GM12878 (cell line): ENCODE measurements around the gene FDX2. TPM values are rescaled to one million over a fixed set of nuclear protein-coding genes. Genes with fewer than 3 reads are reported as not detected.

Experiments
- BACH1 ChIP-seq: fragments of 450-650 bp; IDR thresholded peaks from 2 replicates; pipeline ENCODE4 v1.6.1; 2017; ENCODE audit warnings: mild to moderate bottlenecking, borderline replicate concordance
- CBFB ChIP-seq: IDR thresholded peaks from 2 replicates; pipeline ENCODE4 v1.6.1; 2016; ENCODE audit warnings: antibody characterized with exemption, low read depth
- CHD1 ChIP-seq: IDR thresholded peaks from 2 replicates; pipeline ENCODE4 v1.6.1; 2012; ENCODE audit warnings: low read depth, low read length, improper control_type of control experiment
- CREB1 ChIP-seq: IDR thresholded peaks from 2 replicates; pipeline ENCODE4 v1.6.1; 2012; ENCODE audit warnings: low read depth, mild to moderate bottlenecking, inconsistent platforms
- EED ChIP-seq: sonication (generic); IDR thresholded peaks from 2 replicates; pipeline ENCODE4 v1.6.1; 2016; ENCODE audit warnings: antibody characterized with exemption, low read depth
- HDGF ChIP-seq: fragments of 450-650 bp; IDR thresholded peaks from 2 replicates; pipeline ENCODE4 v1.6.1; 2016; ENCODE audit warnings: antibody characterized with exemption
- KDM1A ChIP-seq: fragments of 200-600 bp; sonication (generic); IDR thresholded peaks from 2 replicates; pipeline ENCODE4 v1.6.1; 2016; ENCODE audit warnings: borderline replicate concordance
- MXI1 ChIP-seq: fragments of 150-350 bp; IDR thresholded peaks from 2 replicates; pipeline ENCODE4 v1.6.1; 2011; ENCODE audit warnings: low read depth, mild to moderate bottlenecking, inconsistent platforms, low read length, improper control_type of control experiment
- NFXL1 ChIP-seq: fragments of 450-650 bp; IDR thresholded peaks from 2 replicates; pipeline ENCODE4 v1.6.1; 2017; ENCODE audit warnings: antibody characterized with exemption, mild to moderate bottlenecking, borderline replicate concordance
- NFYB ChIP-seq: IDR thresholded peaks from 2 replicates; pipeline ENCODE4 v1.6.1; 2011; ENCODE audit warnings: low read depth, mild to moderate bottlenecking, low read length, improper control_type of control experiment, moderate library complexity; ENCODE audit not compliant: insufficient read depth
- SIX5 ChIP-seq: IDR thresholded peaks from 2 replicates; pipeline ENCODE4 v1.6.1; 2011; ENCODE audit warnings: mild to moderate bottlenecking, low read depth, low read length, moderate library complexity; ENCODE audit not compliant: severe bottlenecking
- SPI1 ChIP-seq: IDR thresholded peaks from 2 replicates; pipeline ENCODE4 v1.6.1; 2011; ENCODE audit warnings: low read depth, mild to moderate bottlenecking, low read length, moderate library complexity, borderline replicate concordance; ENCODE audit not compliant: insufficient read depth
- YY1 ChIP-seq: IDR thresholded peaks from 2 replicates; pipeline ENCODE4 v1.6.1; 2011; ENCODE audit warnings: low read depth, mild to moderate bottlenecking, low read length
- polyA plus RNA-seq, 11 experiments: library from polyadenylated mRNA; depleted of rRNA in 4 of 11; unstranded in 6 of 11; stranded (reverse) in 5 of 11; fragments of >200 nt; fragmentation: Nextera tagmentation in 4 of 11; fragmentation: Illumina TruSeq in 1 of 11; extraction: Ambion mirVana in 4 of 11; extraction: Trizol in 1 of 11; gene quantifications; 1 replicate in 1 of 11; 2 replicates in 10 of 11; pipeline versions ENCODE4 v1.2.1 to v1.2.3, GENCODE V29; 2011 to 2016; ENCODE audit warnings: inconsistent platforms in 2 of 11, missing spikeins in 2 of 11, low read depth in 1 of 11
- total RNA-seq, 4 experiments: library from RNA; depleted of rRNA in 3 of 4; stranded (reverse); fragments of >200 nt in 3 of 4; fragmentation: Illumina TruSeq in 1 of 4; extraction: Trizol in 1 of 4; gene quantifications; 2 replicates each; pipeline versions ENCODE4 v1.2.1 to v1.2.3, GENCODE V29; 2013 to 2021
- TF ChIP-seq, protein P1 (sequence below): IDR thresholded peaks from 2 replicates; pipeline ENCODE4 v1.6.1; 2012; ENCODE audit warnings: improper control_type of control experiment, low read depth, low read length; ENCODE audit not compliant: insufficient replicate concordance
- TF ChIP-seq, protein P2 (sequence below): fragments of 450-650 bp; formaldehyde crosslinking; IDR thresholded peaks from 2 replicates; pipeline ENCODE4 v1.4.0; 2020; ENCODE audit warnings: mild to moderate bottlenecking, moderate library complexity
- TF ChIP-seq, protein P3 (sequence below): IDR thresholded peaks from 2 replicates; pipeline ENCODE4 v1.6.1; 2011; ENCODE audit warnings: mild to moderate bottlenecking, low read depth, low read length, moderate library complexity; ENCODE audit not compliant: insufficient replicate concordance
- TF ChIP-seq, protein P4 (sequence below): IDR thresholded peaks from 2 replicates; pipeline ENCODE4 v1.6.1; 2011; ENCODE audit warnings: low read depth, mild to moderate bottlenecking, low read length, moderate library complexity, borderline replicate concordance; ENCODE audit errors: extremely low read depth
- TF ChIP-seq, protein P5 (sequence below): IDR thresholded peaks from 2 replicates; pipeline ENCODE4 v1.6.1; 2012; ENCODE audit warnings: low read depth, low read length, improper control_type of control experiment

The FDX2 gene
- total and polyA plus RNA-seq, 10 of the 15 experiments (the other 5 are each of a cell fraction or from before 2014, with no cell fraction given) = 1.4 to 50.4 (median 24.7) TPM

DNA sequence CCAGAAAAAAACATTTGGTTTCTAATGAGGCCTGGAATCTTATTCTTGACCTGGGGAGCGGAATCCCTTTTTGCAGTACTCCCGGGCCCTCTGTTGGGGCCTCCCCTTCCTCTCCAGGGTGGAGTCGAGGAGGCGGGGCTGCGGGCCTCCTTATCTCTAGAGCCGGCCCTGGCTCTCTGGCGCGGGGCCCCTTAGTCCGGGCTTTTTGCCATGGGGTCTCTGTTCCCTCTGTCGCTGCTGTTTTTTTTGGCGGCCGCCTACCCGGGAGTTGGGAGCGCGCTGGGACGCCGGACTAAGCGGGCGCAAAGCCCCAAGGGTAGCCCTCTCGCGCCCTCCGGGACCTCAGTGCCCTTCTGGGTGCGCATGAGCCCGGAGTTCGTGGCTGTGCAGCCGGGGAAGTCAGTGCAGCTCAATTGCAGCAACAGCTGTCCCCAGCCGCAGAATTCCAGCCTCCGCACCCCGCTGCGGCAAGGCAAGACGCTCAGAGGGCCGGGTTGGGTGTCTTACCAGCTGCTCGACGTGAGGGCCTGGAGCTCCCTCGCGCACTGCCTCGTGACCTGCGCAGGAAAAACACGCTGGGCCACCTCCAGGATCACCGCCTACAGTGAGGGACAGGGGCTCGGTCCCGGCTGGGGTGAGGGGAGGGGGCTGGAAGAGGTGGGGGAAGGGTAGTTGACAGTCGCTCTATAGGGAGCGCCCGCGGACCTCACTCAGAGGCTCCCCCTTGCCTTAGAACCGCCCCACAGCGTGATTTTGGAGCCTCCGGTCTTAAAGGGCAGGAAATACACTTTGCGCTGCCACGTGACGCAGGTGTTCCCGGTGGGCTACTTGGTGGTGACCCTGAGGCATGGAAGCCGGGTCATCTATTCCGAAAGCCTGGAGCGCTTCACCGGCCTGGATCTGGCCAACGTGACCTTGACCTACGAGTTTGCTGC lies 28.7 kb downstream of the FDX2 start, which contains the start of gene ICAM4 (continued):
- TF ChIP-seq, protein P1, sequence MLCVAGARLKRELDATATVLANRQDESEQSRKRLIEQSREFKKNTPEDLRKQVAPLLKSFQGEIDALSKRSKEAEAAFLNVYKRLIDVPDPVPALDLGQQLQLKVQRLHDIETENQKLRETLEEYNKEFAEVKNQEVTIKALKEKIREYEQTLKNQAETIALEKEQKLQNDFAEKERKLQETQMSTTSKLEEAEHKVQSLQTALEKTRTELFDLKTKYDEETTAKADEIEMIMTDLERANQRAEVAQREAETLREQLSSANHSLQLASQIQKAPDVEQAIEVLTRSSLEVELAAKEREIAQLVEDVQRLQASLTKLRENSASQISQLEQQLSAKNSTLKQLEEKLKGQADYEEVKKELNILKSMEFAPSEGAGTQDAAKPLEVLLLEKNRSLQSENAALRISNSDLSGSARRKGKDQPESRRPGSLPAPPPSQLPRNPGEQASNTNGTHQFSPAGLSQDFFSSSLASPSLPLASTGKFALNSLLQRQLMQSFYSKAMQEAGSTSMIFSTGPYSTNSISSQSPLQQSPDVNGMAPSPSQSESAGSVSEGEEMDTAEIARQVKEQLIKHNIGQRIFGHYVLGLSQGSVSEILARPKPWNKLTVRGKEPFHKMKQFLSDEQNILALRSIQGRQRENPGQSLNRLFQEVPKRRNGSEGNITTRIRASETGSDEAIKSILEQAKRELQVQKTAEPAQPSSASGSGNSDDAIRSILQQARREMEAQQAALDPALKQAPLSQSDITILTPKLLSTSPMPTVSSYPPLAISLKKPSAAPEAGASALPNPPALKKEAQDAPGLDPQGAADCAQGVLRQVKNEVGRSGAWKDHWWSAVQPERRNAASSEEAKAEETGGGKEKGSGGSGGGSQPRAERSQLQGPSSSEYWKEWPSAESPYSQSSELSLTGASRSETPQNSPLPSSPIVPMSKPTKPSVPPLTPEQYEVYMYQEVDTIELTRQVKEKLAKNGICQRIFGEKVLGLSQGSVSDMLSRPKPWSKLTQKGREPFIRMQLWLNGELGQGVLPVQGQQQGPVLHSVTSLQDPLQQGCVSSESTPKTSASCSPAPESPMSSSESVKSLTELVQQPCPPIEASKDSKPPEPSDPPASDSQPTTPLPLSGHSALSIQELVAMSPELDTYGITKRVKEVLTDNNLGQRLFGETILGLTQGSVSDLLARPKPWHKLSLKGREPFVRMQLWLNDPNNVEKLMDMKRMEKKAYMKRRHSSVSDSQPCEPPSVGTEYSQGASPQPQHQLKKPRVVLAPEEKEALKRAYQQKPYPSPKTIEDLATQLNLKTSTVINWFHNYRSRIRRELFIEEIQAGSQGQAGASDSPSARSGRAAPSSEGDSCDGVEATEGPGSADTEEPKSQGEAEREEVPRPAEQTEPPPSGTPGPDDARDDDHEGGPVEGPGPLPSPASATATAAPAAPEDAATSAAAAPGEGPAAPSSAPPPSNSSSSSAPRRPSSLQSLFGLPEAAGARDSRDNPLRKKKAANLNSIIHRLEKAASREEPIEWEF = no peak
- TF ChIP-seq CREB1 (peak; percentile 47; the same call in 1 of the 2 replicates), NFXL1 (no peak), NFYB (no peak), EED (peak; percentile 51; the same call in 1 of the 2 replicates), YY1 (no peak), MXI1 (no peak), SIX5 (no peak), SPI1 (no peak), BACH1 (no peak), HDGF (no peak), KDM1A (no peak), CHD1 (no peak), CBFB (no peak)
- TF ChIP-seq, protein P2, sequence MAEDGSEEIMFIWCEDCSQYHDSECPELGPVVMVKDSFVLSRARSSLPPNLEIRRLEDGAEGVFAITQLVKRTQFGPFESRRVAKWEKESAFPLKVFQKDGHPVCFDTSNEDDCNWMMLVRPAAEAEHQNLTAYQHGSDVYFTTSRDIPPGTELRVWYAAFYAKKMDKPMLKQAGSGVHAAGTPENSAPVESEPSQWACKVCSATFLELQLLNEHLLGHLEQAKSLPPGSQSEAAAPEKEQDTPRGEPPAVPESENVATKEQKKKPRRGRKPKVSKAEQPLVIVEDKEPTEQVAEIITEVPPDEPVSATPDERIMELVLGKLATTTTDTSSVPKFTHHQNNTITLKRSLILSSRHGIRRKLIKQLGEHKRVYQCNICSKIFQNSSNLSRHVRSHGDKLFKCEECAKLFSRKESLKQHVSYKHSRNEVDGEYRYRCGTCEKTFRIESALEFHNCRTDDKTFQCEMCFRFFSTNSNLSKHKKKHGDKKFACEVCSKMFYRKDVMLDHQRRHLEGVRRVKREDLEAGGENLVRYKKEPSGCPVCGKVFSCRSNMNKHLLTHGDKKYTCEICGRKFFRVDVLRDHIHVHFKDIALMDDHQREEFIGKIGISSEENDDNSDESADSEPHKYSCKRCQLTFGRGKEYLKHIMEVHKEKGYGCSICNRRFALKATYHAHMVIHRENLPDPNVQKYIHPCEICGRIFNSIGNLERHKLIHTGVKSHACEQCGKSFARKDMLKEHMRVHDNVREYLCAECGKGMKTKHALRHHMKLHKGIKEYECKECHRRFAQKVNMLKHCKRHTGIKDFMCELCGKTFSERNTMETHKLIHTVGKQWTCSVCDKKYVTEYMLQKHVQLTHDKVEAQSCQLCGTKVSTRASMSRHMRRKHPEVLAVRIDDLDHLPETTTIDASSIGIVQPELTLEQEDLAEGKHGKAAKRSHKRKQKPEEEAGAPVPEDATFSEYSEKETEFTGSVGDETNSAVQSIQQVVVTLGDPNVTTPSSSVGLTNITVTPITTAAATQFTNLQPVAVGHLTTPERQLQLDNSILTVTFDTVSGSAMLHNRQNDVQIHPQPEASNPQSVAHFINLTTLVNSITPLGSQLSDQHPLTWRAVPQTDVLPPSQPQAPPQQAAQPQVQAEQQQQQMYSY (CRISPR knock-in tag) = no peak
- TF ChIP-seq, protein P3, sequence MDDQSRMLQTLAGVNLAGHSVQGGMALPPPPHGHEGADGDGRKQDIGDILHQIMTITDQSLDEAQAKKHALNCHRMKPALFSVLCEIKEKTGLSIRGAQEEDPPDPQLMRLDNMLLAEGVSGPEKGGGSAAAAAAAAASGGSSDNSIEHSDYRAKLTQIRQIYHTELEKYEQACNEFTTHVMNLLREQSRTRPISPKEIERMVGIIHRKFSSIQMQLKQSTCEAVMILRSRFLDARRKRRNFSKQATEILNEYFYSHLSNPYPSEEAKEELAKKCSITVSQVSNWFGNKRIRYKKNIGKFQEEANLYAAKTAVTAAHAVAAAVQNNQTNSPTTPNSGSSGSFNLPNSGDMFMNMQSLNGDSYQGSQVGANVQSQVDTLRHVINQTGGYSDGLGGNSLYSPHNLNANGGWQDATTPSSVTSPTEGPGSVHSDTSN = no peak
- TF ChIP-seq, protein P4, sequence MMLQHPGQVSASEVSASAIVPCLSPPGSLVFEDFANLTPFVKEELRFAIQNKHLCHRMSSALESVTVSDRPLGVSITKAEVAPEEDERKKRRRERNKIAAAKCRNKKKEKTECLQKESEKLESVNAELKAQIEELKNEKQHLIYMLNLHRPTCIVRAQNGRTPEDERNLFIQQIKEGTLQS = 0 out of 2 replicates have a peak, but pooled peaks have one; percentile 21
- TF ChIP-seq, protein P5, sequence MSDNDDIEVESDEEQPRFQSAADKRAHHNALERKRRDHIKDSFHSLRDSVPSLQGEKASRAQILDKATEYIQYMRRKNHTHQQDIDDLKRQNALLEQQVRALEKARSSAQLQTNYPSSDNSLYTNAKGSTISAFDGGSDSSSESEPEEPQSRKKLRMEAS = peak; percentile 7
